Measurements from ENCODE around the gene NIPBL. TPM values are rescaled to one million over a fixed set of nuclear protein-coding genes. Genes with fewer than 3 reads are reported as not detected.

The NIPBL gene
- total and polyA plus RNA-seq, 2 of the 8 experiments (the other 6 are each of a cell fraction or from before 2014, with no cell fraction given): 21.1 to 53.5 TPM

- Histone ChIP-seq H3K36me3 (ENCODE audit: control insufficient read depth in 2 of 4, insufficient read depth in 4 of 4, low read length in 3 of 4) (no peaks in the 10 kb centered on the region), H2BK120ac (replicated peaks; ENCODE audit: low read depth, low read length) (no peak overlapping the region), H2BK12ac (ENCODE audit: low read depth, low read length) (no peak overlapping the region), H2BK5ac (ENCODE audit: low read depth, low read length) (no peak overlapping the region), H4K5ac (ENCODE audit: insufficient read length, low read depth, low read length) (no peak overlapping the region), H3K23me2 (ENCODE audit: low read depth, low read length) (no peaks in the 10 kb centered on the region), H3K4ac (replicated peaks; ENCODE audit: insufficient read length, low read depth, low read length) (no peak overlapping the region), H3K9me3 (ENCODE audit: insufficient read depth in 2 of 2, low read depth in 1 of 2, low read length in 1 of 2) (no peaks in the 10 kb centered on the region), H2BK15ac (ENCODE audit: low read length) (no peak overlapping the region), H3K14ac (ENCODE audit: insufficient read length) (no peak overlapping the region), H2BK20ac (ENCODE audit: low read length) (no peak overlapping the region), H3K56ac (replicated peaks; ENCODE audit: insufficient read length, low read depth, low read length) (no peak overlapping the region), H3K23ac (ENCODE audit: insufficient read length) (no peak overlapping the region), H4K8ac (ENCODE audit: extremely low read depth, insufficient read depth, low read length) (no peak overlapping the region), H3K9ac (replicated peaks in 1 of 4; ENCODE audit: extremely low read depth in 1 of 4, low read depth in 3 of 4, low read length in 3 of 4) (no peak overlapping the region), H4K20me1 (replicated peaks in 1 of 2; ENCODE audit: control insufficient read depth in 1 of 2, insufficient read depth in 2 of 2, low read length in 2 of 2) (no peaks in the 10 kb centered on the region), H3K79me2 (ENCODE audit: control insufficient read depth in 1 of 2, insufficient read depth in 2 of 2, low read length in 2 of 2) (no peaks in the 10 kb centered on the region), H3K27ac (ENCODE audit: low read depth, low read length) (no peak overlapping the region), H3K27me3 (replicated peaks in 1 of 4; ENCODE audit: control insufficient read depth in 3 of 4, extremely low read depth in 1 of 4, insufficient read depth in 3 of 4, low read length in 3 of 4) (no peaks in the 10 kb centered on the region), H3K18ac (ENCODE audit: extremely low read depth, low read length) (no peak overlapping the region), H3K4me2 (ENCODE audit: insufficient read depth in 1 of 2, low read depth in 2 of 2, low read length in 2 of 2) (no peak overlapping the region), H4K91ac (replicated peaks; ENCODE audit: insufficient read length, low read length) (no peak overlapping the region), H3K4me1 (replicated peaks in 1 of 4; ENCODE audit: control insufficient read depth in 3 of 4, insufficient read depth in 4 of 4, low read length in 3 of 4) (no peaks in the 10 kb centered on the region; a peak in 1 of 7 replicates), H3K79me1 (ENCODE audit: low read depth, low read length) (no peaks in the 10 kb centered on the region), H3K4me3 (ENCODE audit: extremely low read depth in 1 of 4, insufficient read depth in 2 of 4, low read depth in 3 of 4, low read length in 4 of 4) (no peak overlapping the region), H2AFZ (ENCODE audit: low read length) (no peak overlapping the region), H2AK5ac (ENCODE audit: low read depth, low read length) (no peak overlapping the region)
- WGBS, 2 experiments (ENCODE audit: extremely low coverage in 1 of 2, insufficient coverage in 1 of 2, insufficient read length in 1 of 2, insufficient replicate concordance in 2 of 2, low coverage in 1 of 2, low lambda C conversion rate in 2 of 2, missing lambda C conversion rate in 1 of 2): 78% methylated on average over 5 of the region's 5 CpGs; no CpG with 5 or more reads in 1 of the 2 experiments
- ChIA-PET POLR2A (ENCODE audit: partially characterized antibody) (no interaction called here), CTCF (ENCODE audit: partially characterized antibody) (interaction anchor here (1.0 to 2.3 kb wide), 5 partner anchors 9 to 104 kb away, joined by 3 to 7 read pairs (median 3); partner anchors contain the start of gene NIPBL)
- no peak for FAIRE-seq
- DNase-seq (ENCODE audit: low read depth in 1 of 2, low spot score in 2 of 2): no peak
- TF ChIP-seq KDM4A (IDR thresholded peaks at IDR 0.05; ENCODE audit: low read depth, low read length, severe bottlenecking) (no peak), HDAC6 (IDR thresholded peaks at IDR 0.05; ENCODE audit: low read depth, low read length) (no peak), YY1 (IDR thresholded peaks at IDR 0.05; ENCODE audit: low read depth, low read length) (no peak), NANOG (IDR thresholded peaks at IDR 0.05; ENCODE audit: insufficient read depth, low read depth, low read length, poor library complexity, severe bottlenecking) (no peak), RAD21 (IDR thresholded peaks at IDR 0.05 in 1 of 2, conservative IDR thresholded peaks at IDR 0.05 in 1 of 2; ENCODE audit: low read depth in 2 of 2, low read length in 2 of 2) (no peak), ZNF274 (IDR thresholded peaks at IDR 0.05; ENCODE audit: borderline replicate concordance, extremely low read depth, low read length) (no peak), GTF2F1 (IDR thresholded peaks at IDR 0.05; ENCODE audit: borderline replicate concordance, low read depth, low read length) (no peak), EGR1 (IDR thresholded peaks at IDR 0.05; ENCODE audit: borderline replicate concordance, low read depth, low read length) (no peak), SAP30 (IDR thresholded peaks at IDR 0.05; ENCODE audit: insufficient read depth, insufficient replicate concordance, low read length) (no peak), TCF12 (IDR thresholded peaks at IDR 0.05; ENCODE audit: low read depth, low read length) (no peak), JUN (IDR thresholded peaks at IDR 0.05; ENCODE audit: low read depth, low read length) (no peak)
Measured at GRCh38 chr5:36844305-36844704, 32.3 kb upstream of the NIPBL start.

Data from H1 (cell line).